SHP77 treated with DMSO at 0.1 percent for 48 hours (cell line): ENCODE results near the gene ZNRF1.

Source experiments
- DNase-seq: peaks from one replicate; lab custom pipeline; 2025; lab: John Stamatoyannopoulos, UW

Gene ZNRF1

DNA sequence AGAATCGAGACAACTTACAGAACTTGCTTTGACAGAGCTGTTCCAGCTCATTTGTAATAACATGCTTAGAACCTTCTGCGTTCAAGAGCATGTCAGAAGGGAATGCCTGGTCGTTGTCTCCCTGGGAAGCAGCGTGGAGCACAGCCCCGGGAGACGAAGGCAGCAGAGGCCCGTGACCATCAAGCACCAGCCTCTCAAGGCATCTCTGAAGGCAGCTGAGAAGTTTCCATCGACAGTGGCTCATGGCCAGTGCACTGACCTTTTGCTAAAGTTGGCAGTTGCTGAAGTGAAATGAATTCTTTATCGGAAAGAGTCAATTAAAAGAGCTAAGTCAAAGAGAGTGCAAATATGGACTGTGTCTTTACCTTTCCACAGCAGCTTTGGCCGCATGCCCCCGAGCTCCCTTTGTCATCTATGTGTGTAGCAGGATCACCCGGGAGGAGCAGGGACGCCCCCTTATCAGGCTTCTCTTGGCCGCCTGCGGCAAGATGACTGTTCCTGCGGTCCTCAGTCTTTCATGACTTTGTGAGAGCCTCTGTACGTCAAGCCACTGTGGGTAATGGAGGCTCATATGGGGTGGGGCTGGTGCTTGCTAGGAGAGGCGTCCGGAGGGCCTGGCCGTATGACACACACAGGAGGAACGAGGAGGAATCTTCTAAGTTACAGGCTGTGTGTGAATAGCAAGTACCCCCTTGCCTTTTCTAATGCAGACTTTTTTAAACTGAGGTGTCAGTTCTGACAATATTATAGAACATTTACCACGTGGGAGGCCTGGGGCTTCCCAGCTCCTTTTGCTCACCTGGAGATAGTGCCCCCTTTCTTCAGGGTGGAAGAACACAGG lies 63.5 kb downstream of the ZNRF1 start:
- no peak for DNase-seq

- no peak for DNase-seq
These were observed 64.1 kb downstream of the ZNRF1 start for GRCh38 chr16:75062976-75063346.

GRCh38 chr16:75063549-75064088 lies 64.8 kb downstream of the ZNRF1 start:
- no peak for DNase-seq

- peak; percentile 39 for DNase-seq
These were observed 65.8 kb downstream of the ZNRF1 start for GRCh38 chr16:75064403-75065148.

- no peak for DNase-seq
These were observed 66.3 kb downstream of the ZNRF1 start for GRCh38 chr16:75065149-75065505.

DNA sequence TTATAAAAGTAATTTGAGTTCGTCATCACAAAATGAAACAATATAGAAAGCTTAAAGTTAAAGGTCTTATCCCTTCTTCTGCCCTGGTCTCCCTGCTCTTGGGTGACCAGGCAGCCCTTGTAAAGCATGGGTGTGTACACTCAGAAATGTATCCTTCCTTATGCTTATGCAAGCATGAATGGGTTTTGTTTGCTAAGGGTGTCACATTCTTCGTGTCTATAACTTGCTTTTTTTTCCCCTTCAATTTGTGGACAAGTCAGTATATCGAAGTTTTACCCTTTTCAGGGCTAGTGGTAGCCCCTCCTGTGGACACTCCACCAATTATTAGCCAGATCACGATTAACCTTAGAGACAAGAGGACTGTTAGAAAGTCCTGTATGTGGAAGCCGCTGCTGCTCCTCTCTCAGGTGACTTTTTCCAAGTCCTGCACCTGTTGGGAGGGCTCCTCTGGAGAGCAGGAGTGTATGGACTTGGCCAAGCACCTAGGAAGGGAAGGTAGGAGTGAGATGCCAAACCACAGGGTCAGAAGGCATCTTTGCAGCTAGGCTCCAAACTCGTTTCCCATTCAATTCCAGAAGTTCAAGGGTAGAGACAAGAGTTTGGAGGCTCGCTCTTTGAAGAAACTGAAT lies 66.8 kb downstream of the ZNRF1 start:
- DNase-seq: no peak

DNA sequence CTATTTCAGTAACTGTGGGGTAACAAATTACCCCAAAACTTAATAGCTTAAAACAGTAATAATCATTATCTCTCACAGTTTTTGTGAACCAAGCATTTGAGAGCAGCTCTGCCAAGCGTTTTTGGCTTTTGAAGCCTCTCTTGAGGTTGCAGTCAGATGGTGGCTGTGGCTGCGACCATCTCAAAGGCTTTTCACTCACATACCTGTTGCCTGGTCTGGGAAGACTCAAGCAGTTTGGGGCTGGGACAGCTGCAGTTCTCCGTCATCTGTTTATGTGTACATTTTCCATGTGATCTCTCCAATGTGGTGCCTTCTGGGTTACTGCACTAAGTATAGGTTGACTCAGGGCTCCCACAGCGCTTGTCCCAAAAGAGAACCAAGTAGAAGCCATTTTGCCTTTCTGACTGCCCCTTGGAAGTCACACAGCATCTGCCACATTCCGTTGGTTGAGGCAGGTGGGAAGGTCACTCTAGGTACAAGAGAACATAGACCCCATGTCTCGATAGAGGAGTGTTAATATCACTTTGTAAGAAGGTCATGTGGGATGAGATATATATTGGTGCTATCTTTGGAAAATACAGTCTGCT lies 68.1 kb downstream of the ZNRF1 start:
- no peak for DNase-seq

DNA sequence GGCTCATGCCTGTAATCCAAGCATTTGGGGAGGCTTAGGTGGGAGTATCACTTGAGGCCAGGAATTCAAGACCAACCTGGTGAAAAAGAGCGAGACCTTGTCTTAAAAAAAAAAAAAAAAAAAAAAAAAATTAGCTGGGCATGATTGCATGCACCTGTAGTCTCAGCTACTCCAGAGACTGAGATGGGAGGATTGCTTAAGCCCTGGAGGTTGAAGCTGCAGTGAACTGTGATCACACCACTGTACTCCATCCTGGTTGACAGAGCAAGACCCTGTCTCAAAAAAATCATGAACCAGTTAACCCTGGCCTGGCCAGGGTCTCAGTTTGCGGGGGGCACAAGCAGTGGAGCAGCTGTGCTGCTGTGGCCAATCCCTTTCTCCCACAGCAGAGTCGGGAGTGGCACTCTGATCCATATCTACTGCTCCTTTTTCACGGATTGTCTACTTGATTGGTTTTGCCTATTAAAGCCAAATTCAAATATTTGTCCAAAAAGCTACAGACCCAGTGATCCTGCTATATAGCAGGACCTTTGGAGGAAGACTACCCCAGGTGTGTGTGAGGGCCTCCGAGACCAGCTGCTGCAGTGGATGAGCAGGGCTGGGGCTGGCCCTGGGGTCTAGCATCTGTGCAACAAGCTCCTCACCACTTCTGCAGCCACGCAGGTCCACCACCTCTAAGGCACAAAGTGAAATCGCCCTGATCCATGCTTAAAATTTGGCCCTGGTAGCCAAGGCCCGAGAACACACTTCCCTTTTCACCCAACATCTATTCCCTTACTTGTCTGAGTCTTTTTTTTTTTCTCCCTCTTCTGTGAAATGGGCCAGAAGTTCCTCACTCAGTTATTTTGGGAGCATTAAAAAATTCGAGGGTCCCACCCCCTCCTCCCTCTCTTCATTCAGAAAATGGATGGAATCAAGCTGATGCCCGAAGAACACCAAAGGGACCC lies 69.5 kb downstream of the ZNRF1 start:
- DNase-seq: no peak

- DNase-seq: no peak
These were observed 71.4 kb downstream of the ZNRF1 start for GRCh38 chr16:75070012-75070841.

- no peak for DNase-seq
These were observed 72.8 kb downstream of the ZNRF1 start for GRCh38 chr16:75071621-75072020.

- DNase-seq: no peak
These were observed 73.6 kb downstream of the ZNRF1 start for GRCh38 chr16:75072239-75072947.

DNA sequence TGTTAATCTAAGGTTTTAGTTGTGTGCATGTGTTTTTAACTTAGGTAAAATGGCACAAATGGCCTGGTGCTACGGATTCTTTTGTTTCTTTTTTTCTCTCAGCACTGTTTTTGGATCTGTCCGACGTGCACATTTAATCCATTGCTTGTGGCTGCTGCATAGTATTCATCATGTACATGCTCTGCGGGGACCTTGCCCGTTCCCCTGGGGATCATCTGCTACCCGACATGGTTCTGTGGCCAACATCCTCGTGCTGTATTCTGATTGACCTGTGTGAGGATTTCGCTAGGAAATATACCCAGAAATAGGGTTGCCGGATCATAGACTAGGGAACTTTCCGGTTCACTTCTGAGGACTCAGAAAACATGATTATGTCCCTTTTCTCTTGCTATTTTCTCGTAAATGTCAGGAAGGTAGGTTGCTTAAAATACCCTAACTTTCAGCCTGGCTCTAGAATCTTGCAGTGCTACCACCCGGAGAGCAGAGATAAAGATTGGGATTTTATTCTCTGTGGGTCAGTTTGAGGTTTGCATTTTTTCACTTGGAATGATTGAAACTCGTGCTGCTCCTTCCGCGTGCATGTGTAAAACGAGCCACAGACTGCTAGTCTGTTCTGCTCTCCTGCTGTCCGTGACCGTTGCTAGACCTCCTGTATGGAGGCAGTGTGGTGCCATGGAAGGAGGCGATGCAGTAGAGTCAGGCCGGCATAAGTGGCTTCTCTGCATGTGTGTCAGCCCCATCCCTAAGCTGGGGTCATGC lies 74.9 kb downstream of the ZNRF1 start:
- no peak for DNase-seq

GRCh38 chr16:75074304-75074793 lies 75.5 kb downstream of the ZNRF1 start:
- DNase-seq: no peak

DNA sequence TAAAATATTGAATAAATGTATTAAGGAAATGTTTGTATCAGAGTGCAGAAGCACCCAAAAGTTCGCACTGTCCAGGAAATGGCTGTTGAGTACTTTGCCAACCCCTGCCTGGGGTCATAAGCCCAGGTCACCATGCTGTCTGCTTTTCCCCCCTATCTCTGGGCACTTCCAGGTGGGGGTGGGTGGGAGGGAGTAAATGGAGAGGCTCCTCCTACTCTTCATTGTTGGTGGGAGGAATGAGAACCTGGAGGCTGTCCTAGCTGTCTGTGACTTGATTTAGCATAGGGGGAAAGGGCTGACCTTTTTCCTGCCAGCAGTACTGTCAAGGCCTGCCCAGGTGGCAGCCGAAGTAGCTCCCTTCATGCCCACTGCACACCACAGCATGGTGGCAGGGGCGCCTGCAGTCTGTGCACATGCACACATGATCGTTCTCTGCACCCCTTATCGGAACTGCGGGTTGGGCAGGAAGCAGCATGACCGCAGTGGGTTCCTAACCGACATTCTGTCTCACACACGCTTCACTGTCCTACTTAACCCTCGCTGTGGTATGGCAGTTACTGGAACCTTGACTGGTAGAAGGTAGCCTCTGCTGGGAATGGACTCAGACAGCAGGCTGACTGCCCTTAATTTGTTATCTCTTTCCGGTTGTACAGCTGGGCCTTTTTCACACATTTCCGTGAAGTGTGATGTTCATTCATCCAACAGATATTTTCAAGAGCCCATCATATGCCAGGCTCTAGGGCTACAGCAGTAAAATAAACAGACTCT lies 76.3 kb downstream of the ZNRF1 start:
- DNase-seq: peak; percentile 56

DNA sequence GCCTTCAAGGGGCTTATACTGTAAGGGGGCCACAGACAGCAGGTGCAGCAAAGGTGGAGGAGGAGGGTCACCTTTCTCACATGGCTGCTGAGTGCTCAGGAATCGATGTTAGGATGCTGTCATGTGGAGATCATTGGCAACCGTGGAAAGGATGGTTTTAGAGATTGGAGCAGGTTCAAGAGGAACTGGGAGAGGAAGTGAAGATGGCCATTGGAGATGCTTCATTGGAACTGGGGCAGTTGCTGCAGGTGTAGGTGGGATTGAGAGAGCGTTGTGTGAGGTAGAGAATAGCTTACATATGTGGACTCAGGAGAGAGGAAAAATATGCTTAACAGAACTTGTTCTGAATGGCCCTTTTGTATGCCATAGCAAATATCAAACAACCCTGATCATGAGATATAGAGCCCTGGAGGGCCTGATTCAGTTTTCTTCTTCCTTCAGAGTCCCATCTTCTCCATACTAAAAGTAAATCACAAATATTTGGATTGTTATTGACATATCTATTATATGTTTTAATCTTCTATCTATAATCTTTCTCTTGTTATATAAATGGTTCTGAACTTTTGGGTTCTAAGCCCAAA lies 77.0 kb downstream of the ZNRF1 start:
- peak; percentile 42 for DNase-seq

DNA sequence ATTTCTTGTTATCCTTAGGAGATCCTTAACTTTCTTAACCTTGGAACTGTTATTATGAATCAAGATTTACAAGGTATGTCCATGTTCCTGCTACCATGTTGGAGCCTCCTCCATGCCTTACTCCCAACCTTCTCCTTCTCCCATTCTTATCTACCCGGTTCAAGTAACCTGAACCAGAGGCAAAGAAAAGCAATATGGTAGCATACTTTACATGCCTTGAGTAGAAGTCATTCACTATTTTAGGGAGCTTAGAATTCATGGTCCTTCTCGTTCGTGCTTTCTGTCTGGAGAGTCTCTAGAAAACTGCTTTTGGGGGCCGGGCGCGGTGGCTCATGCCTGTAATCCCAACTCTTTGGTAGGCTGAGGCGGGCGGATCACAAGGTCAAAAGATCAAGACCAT lies 80.1 kb downstream of the ZNRF1 start:
- no peak for DNase-seq

DNA sequence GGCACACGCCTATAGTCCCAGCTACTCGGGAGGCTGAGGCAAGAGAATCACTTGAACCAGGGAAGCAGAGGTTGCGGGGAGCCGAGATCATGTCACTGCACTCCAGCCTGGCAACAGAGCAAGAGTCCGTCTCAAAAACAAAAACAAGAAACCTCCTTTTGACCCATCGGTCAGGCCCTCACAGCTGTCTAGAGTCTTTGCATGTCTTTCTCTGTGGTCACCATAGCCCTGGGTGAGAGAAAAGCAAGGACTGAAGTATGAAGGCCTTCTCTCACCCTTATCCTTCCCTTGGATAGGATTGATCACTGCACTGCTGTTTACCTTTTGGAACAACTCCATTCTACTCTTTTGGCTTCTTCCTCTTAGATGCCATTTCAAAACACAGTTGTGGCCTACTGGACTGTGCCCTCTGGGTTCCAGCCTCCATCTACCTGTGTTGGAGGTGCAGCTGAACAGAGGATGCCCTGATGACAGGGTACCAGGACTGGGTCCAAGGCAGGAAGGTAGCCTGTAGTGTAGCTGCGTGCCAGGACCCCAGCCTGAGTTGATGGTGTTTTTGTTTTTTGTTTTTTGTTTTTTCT lies 80.6 kb downstream of the ZNRF1 start:
- DNase-seq: no peak
